HUDEP-2 (cell line): ENCODE data around the gene SERP1.

Experiments used
- DNase-seq, 76 experiments: peaks; one replicate each; lab custom pipeline; 2025; ENCODE audit not compliant: unreplicated experiment in 76 of 76; lab: John Stamatoyannopoulos, UW

SERP1 gene

GRCh38 chr3:150546226-150547044 lies at the start of gene SERP1, which contains the start of gene EIF2A:
TSS of gene SERP1 (minus strand) at chr3:150546496. CDS start at chr3:150546135, 361 bp downstream.
TSS of gene EIF2A (plus strand) at chr3:150546787. CDS start at chr3:150546803, 16 bp downstream.
- DNase-seq: peak in 75 of 76 experiments; percentile 74 to 99 (median 97)

DNA sequence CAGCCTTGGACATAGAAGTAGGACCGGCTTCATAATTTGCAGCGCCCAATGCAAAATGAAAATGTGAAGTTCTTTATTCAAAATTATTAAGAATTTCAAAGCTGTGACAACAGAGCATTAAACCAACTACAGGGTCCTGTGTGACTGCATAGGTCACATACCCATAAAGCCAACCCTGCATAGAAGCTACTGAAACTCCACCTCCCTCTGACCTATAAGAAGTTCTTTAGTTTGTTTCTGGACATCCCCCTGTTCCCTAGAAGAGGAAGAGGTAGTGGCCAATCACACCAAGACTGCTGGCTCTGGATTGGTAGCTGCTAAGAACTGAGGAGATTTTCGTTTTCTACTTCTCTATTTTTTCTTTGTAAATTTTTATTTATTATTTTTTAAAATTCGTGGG lies 47.9 kb upstream of the SERP1 start:
- DNase-seq: no peak

DNA sequence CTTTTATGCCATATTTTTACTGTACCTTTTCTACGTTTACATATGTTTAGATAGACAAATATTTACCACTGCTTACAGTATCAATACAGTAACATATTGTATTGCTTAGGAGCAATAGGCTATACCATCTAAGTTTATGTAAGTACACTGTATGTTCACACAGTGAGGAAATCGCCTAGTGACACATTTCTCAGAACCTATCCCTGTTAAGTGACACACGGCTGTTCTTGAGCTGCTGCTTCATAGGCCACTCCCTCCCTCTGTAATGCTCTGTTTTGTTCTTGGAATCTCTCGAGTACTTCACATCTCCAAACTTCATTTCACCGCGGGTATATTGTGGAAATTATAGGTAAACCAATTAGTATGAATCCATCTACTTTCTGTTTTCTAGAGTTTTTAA lies 43.5 kb upstream of the SERP1 start:
- peak in 15 of 76 experiments; percentile 5 to 40 (median 14) for DNase-seq

GRCh38 chr3:150588027-150588830 lies 41.9 kb upstream of the SERP1 start:
- peak in 23 of 76 experiments; percentile 1 to 76 (median 23) for DNase-seq

DNA sequence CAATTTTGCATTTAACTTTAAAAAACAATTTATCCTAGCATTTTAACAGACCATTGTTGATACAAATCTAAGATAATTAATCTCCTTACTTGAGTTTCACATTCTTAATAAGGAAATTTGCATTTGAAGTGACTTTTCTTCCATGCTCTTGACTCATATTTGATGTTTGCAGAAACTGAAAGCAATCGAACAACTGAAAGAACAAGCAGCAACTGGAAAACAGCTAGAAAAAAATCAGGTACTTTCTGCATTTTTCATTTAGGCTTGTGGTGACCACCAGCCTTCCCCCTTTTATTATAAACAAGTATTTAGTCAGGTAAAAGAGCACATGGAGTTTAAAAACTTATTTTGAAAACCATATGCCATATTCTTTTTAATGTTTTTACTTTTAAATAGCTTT lies 36.7 kb upstream of the SERP1 start:
- no peak for DNase-seq

- DNase-seq: no peak
Measured at GRCh38 chr3:150582620-150583019, 36.3 kb upstream of the SERP1 start.

- DNase-seq: no peak
Measured at GRCh38 chr3:150581174-150581573, 34.9 kb upstream of the SERP1 start.

DNA sequence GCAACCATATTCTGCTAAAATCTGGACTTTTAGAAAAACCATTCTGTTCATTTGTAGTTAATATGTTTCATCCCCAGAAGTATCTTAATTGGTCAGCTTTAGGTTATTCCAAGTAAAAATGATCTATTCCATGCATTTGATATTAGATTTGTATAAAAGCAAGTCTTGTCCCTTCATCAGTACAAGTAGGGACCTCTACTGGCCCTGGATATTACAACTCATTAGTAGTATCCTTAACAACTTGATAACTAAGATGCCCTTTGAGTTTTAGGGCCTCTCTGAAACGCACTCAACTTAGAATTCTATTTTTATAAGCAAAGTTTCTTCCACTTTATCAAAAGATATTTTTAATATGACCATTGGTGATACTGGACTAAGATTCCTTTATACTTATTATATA lies 31.6 kb upstream of the SERP1 start:
- DNase-seq: no peak

DNA sequence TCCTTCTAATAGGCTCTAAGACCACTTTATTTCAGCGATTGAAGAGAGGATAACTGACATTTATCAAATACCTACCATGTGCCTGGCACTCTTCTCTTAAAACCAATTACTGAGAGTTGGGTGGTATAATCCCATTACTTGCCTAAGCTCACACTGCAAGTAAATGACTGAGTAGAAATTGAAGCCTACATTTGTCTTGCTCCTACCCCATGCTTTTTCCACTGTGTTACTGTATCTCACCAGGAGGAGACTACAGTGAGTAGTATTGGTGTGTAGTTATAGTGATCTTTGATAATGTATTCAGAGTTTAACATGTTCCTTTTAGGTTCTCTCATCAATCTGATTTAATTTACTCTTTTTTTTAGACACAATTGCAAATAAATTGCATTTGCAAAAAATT lies 21.0 kb upstream of the SERP1 start:
- no peak for DNase-seq

- no peak for DNase-seq
Measured at GRCh38 chr3:150564243-150564642, 17.9 kb upstream of the SERP1 start.

- DNase-seq: no peak
Measured at GRCh38 chr3:150557725-150558124, 11.4 kb upstream of the SERP1 start.

GRCh38 chr3:150556792-150557191 lies 10.5 kb upstream of the SERP1 start:
- DNase-seq: no peak

GRCh38 chr3:150555859-150556436 lies 9.7 kb upstream of the SERP1 start:
- DNase-seq: no peak

GRCh38 chr3:150547045-150547741 lies 897 bp upstream of the SERP1 start:
- no peak for DNase-seq

DNA sequence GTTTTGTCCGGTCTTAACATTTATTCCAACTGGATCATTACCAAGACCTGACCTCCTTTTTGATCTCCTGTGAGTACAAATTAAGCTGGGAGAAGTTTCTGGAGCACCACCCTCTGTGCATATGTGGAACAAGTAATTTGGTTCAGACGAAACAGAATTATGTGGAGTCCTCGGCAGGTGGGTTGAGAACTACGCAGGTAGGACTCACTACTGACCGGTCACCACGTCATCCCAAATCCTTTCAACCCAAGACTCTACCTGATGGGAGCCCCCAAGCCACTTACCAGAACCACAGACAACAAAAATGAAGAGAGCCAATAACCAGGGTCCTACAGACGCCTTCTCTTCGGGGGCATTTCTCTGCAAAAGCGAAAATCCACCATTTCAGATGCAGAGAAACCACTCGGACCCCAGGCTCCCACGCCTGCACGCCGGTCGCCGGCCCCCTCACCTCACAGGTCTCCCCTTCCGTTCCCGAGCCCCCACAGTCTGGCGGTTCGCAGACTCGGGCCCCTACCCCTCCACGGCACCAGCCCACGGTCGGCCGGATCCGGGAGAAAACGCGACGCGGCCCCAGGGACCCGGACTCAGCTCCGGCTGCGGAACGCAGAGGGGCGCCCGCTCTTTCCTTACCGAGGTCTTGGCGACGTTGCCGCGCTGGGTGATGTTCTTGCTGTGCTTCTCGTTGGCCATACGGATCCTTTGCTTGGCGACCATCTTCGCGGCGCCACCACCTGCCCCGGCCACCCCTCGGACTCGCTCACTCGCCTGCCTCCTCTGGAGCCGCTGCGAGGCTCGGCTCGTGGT lies 674 bp downstream of the SERP1 start:
- DNase-seq: peak in 19 of 76 experiments; percentile 3 to 52 (median 25)

GRCh38 chr3:150544726-150545125 lies 1.6 kb downstream of the SERP1 start:
- DNase-seq: peak in 1 of 76 experiments; percentile 6

DNA sequence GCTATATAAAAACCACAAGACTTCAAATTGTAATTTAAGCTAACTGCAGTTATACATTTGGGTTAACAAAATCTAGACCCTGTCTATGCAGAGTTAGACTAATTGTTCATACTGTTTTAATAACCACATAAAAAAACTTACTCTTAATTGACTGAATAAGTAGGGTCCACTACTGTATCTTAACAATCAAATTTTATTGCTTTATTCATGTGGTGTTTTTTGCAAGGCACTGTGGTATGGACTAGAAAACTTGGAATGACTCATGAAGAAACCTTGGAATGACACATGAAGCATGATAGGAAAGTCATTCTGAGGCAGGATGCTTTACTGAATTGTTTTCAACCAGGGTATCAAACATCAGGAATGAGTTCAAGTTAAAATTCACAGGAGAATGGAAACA lies 2.3 kb downstream of the SERP1 start:
- DNase-seq: no peak

- no peak for DNase-seq
Measured at GRCh38 chr3:150543531-150543930, 2.8 kb downstream of the SERP1 start.

DNA sequence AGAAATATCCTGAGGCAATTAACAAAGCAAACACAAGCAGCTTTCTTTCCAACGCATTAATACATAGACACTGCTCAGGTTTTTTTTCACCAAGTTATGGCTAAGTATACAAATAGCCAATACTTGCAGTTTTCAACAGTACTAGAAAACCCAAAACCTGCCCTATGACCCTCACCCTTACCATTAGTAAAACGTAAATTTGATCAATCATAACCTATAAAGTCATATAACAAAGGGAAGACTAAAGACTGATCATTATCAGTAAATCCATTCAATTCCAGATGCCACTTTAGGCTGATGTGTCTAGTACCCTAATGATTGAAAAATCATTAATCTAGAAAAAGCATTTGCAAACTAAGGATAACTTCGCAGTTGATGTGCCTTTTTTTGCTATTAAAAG lies 3.2 kb downstream of the SERP1 start:
- no peak for DNase-seq

GRCh38 chr3:150540991-150541390 lies 5.3 kb downstream of the SERP1 start:
- DNase-seq: no peak
